Vagina (tissue), 2 donors: Measurements from ENCODE around the gene ASTN2.

Source experiments
- POLR2A ChIP-seq, 2 donors: fragments of 450-650 bp; IDR thresholded peaks; one replicate each; pipeline ENCODE4 v1.6.1; 2017; ENCODE audit warnings: antibody characterized with exemption in 2 of 2, mild to moderate bottlenecking in 2 of 2, moderate library complexity in 2 of 2
- POLR2AphosphoS5 ChIP-seq, 2 donors: sonication (generic); formaldehyde crosslinking; IDR thresholded peaks; one replicate each; pipeline ENCODE4 v1.9.0; 2017; ENCODE audit warnings: antibody characterized with exemption in 2 of 2, mild to moderate bottlenecking in 2 of 2, low read depth in 1 of 2; ENCODE audit not compliant: insufficient read depth in 1 of 2

DNA sequence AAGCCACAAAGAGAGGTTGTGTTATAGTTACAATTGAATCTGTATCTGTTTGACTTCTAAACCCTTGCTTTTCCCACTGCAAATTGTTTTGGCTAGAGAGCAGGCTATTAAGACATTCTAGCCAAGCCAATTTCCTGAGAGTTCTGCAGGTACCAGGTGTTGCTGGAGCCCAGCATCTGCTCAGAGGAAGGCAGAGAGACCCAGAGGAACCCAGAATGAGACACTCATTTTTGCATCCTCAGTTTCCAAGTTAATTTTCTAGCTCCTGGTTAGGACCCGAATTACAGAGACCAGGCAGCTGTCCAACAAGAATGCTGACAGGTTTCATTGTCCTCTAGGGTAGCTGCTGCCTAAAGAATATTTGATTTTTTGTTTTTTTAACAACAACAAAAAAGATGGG is 461.6 kb downstream of the ASTN2 start:
- TF ChIP-seq POLR2A (IDR thresholded peaks at IDR 0.05) (no peak), POLR2AphosphoS5 (IDR thresholded peaks at IDR 0.05; ENCODE audit: insufficient read depth in 1 of 2, low read depth in 1 of 2) (no peak)
